ENCODE measurements around the gene CRISPLD2.
"Not testable (repeated sequence)": the region's sequence is repeated elsewhere in the genome, so short reads cannot be mapped to it uniquely, and the experiment has no call there.

The CRISPLD2 gene

GRCh38 chr16:84937196-84938005, 117.6 kb downstream of the CRISPLD2 start:
- DNase-seq (ENCODE audit: low read depth): no peak
- no peak overlapping the region for H3K4me3 ChIP-seq (ENCODE audit: low read depth, low read length)

DNA sequence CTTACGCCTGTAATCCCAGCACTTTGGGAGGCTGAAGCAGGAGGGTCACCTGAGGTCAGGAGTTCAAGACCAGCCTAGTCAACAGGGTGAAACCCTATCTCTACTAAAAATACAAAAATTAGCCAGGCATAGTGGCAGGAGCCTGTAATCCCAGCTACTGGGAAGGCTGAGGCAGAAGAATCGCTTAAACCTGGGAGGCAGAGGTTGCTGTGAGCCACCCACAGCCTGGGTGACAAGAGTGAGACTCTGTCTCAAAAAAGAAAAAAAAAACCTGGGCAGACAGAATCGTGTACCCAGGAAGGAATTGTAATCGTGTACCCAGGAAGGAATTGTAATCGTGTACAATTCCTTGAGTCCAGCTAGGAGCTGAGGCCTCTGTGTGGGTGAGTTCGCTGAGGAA, 118.8 kb downstream of the CRISPLD2 start:
- DNase-seq (ENCODE audit: low read depth); H3K4me3 ChIP-seq (ENCODE audit: low read depth, low read length): not testable (repeated sequence)

- no peak overlapping the region for H3K4me3 ChIP-seq (ENCODE audit: low read depth, low read length)
- DNase-seq (ENCODE audit: low read depth): no peak
These were observed 121.1 kb downstream of the CRISPLD2 start for GRCh38 chr16:84940670-84941551.

DNA sequence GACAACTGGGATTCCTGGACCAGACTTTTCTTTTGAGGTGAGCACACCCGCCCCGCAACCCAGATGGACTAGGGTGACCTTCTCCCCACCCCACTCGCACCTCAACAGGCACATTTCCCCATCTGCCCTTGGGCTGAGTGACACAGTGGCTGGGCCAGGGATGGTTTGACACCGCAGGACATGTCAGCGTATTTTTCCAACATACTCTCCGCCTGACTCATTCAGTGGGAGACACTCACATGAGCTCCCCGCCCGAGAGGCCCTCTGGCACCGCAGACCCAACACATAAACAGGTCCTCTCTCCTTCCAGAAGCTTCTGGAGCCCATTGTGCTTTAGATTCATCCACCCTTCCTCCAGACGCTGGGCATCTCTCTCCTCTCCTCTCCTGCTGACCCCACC, 122.1 kb downstream of the CRISPLD2 start:
- no peak overlapping the region for H3K4me3 ChIP-seq (ENCODE audit: low read depth, low read length)
- no peak for DNase-seq (ENCODE audit: low read depth)

DNA sequence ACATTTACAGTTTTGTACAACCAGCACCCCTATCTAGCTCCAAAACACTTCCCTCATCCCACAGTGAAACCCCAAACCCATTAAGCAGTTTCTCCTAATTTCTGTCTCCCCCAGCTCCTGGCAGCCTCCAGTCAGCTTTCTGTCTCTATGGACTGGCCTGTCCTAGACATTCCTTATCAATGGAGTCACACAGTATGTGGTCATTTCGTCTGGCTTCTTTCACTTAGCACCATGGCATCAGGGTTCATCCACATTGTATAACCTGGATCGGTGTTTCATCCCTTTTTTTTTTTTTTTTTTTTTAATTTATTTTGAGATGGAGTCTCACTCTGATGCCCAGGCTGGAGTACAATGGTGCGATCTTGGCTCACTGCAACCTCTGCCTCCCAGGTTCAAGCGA, 123.0 kb downstream of the CRISPLD2 start:
- no peak for DNase-seq (ENCODE audit: low read depth)
- H3K4me3 ChIP-seq (ENCODE audit: low read depth, low read length): no peak overlapping the region

- DNase-seq (ENCODE audit: low read depth): no peak
- no peak overlapping the region for H3K4me3 ChIP-seq (ENCODE audit: low read depth, low read length)
These were observed 123.8 kb downstream of the CRISPLD2 start for GRCh38 chr16:84943620-84944019.

GRCh38 chr16:84947022-84947421, 127.2 kb downstream of the CRISPLD2 start:
- DNase-seq (ENCODE audit: low read depth): no peak
- no peak overlapping the region for H3K4me3 ChIP-seq (ENCODE audit: low read depth, low read length)

DNA sequence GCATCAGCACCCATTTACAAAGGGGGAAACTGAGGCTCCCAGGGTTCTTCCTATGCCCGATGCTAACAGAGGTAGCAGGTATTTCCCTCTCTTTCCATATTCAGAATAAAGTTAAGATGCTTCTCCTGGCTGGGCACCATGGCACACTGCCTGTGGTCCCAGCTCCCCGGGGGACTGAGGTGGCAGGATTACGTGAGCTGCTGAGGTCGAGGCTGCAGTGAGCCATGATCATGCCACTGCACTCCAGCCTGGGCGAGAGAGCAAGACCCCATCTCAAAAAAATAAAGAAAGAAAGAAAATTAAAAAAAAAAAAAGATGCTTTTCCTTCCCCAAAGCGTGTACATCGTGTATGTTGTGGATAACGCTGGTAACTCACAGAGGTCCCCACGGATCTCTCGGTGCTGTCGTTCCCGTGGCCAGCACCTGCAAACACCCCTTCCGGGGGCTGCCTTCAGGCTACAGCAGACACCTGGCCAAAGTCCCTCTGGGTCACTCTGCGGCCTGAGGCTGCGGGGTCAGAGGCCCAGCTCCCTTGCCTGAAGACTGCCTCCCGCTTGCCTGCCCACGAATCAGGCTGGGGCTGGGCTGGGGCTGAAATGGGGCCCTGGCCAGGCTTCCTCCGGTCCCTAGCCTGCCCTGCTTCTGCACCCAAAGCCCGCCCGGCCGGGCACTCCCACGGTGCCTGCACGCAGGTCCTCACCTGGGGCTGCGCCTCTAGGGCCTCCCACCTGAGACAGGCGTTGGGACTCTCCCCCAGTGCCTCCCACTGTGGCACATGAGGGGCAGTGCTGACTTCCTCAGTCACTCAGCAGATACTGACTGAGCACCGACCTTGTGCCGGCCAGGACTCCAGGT, 128.4 kb downstream of the CRISPLD2 start:
- no peak overlapping the region for H3K4me3 ChIP-seq (ENCODE audit: low read depth, low read length)
- DNase-seq (ENCODE audit: low read depth): no peak

DNA sequence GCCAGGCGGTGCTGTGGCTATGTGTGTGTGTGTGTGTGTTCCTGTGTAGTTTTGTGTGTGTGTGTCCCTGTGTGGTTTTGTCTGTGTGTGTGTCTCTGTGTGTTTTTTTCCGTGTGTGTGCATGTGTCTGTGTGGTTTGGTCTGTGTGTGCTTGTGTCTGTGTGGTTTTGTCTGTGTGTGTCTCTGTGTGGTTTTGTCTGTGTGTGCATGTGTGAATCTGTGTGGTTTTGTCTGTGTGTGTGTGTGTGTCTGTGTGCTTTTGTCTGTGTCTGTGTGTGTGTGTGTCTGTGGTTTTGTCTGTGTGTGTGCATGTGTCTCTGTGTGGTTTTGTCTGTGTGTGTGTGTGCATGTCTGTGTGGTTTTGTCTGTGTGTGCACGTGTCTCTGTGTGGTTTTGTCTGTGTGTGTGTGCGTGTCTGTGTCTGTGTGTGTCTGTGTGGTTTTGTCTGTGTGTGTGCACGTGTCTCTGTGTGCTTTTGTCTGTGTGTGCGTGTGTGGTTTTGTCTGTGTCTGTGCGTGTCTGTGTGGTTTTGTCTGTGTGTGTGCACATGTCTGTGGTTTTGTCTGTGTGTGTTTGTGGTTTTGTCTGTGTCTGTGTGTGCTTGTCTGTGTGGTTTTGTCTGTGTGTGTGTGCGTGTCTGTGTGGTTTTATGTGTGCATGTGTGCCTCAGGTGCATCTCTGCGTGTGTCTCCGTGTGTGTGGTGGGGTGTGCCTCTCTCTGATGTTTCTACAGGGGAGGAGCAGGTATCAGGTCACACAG, 129.2 kb downstream of the CRISPLD2 start:
- H3K4me3 ChIP-seq (ENCODE audit: low read depth, low read length): no peak overlapping the region
- no peak for DNase-seq (ENCODE audit: low read depth)

GRCh38 chr16:84949772-84950436, 130.1 kb downstream of the CRISPLD2 start:
- no peak overlapping the region for H3K4me3 ChIP-seq (ENCODE audit: low read depth, low read length)
- DNase-seq (ENCODE audit: low read depth): no peak

DNA sequence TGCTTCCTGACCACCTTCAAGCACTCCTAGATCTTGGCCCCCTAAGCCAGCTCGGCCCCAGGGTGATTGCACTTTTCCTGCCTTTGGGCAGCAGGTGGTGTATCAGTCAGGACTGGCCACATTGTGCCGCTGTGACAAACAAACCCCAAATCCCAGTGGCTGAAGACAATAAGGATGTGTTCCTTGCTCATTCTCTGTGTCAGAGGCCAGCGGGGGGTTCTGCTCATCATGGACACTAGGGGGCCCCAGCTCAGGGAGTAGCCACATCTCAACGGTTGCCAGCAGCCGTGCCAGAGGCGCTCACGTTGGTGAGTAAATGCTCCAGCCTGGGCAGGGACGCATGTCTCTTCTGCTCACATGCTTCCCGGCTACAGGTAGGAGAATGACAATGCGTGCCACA, 131.1 kb downstream of the CRISPLD2 start:
- no peak for DNase-seq (ENCODE audit: low read depth)
- H3K4me3 ChIP-seq (ENCODE audit: low read depth, low read length): no peak overlapping the region

DNA sequence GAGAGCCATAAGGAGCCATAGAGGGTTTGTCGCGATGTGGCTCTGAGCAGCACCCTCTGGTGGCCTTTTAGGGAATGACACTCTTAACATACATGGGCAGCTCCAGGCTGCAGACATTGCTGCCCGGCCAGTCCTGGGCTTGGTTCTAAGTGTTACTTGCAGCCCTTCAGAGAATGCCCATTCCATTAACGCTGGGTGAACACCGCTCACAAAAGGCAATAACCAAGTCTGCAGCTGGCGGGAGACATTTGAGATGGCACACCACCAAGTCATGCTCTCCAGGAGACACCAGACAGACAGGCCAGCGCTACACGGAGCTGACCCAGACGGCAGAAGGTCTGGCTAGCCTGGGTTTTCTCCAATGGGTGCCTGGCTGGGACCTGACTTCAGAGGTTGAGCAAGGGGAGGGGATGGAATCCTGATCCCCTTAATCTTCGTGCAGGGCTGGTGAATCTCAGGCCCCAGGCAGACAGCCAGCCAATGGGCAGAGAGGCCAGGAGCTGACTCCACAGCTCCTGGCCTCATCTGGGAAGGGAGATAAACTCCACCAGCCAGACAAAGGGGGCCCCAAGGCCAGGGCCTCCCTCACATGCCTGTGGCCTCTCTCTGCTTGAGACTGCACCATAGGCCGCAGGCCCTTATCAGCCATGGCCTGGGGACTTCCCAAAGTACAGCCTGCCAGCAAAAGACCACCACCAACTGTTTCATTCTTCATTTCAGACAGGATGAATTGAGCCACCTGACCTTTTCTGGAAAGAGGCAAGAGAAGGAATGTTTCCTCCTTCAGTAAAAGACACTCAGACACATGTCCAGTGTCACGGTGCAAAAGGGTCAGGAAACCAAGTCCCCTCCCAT, 132.8 kb downstream of the CRISPLD2 start:
- no peak overlapping the region for H3K4me3 ChIP-seq (ENCODE audit: low read depth, low read length)
- no peak for DNase-seq (ENCODE audit: low read depth)

GRCh38 chr16:84953190-84953746, 133.5 kb downstream of the CRISPLD2 start:
- no peak for DNase-seq (ENCODE audit: low read depth)
- no peak overlapping the region for H3K4me3 ChIP-seq (ENCODE audit: low read depth, low read length)

- H3K4me3 ChIP-seq (ENCODE audit: low read depth, low read length): no peak overlapping the region
- no peak for DNase-seq (ENCODE audit: low read depth)
These were observed 135.6 kb downstream of the CRISPLD2 start for GRCh38 chr16:84955427-84955826.

- no peak overlapping the region for H3K4me3 ChIP-seq (ENCODE audit: low read depth, low read length)
- no peak for DNase-seq (ENCODE audit: low read depth)
These were observed 137.4 kb downstream of the CRISPLD2 start for GRCh38 chr16:84957192-84957591.

GRCh38 chr16:84957792-84958191, 138.0 kb downstream of the CRISPLD2 start:
- no peak for DNase-seq (ENCODE audit: low read depth)
- no peak overlapping the region for H3K4me3 ChIP-seq (ENCODE audit: low read depth, low read length)
